T-cell (primary cell): Measurements from ENCODE around the gene ADD3. TPM values are rescaled to one million over a fixed set of nuclear protein-coding genes. Genes with fewer than 3 reads are reported as not detected.
A peak's percentile ranks its signal among the peaks of the same experiment; 100 is the strongest.

Experiments
- ATAC-seq, 4 experiments: fragments of 200-7000 bp in 3 of 4; fragments of 150-1000 bp in 1 of 4; cut with Tn5 transposase; replicated peaks in 1 of 4; 1 replicate in 3 of 4; 2 replicates in 1 of 4; pipeline ENCODE4 v1.10.0; 2021; ENCODE audit warnings: moderate library complexity in 3 of 4, mild to moderate bottlenecking in 2 of 4, moderate number of reproducible peaks in 1 of 4
- CTCF ChIA-PET, 2 donors: fragments of 300-600 bp; sonication (Branson Sonifier 250); formaldehyde crosslinking; loops; one replicate each; lab custom pipeline; 2022; ENCODE audit warnings: antibody characterized with exemption in 2 of 2; lab: Charles Lee
- POLR2A ChIA-PET, 2 donors: fragments of 300-600 bp; sonication (Branson Sonifier 250); formaldehyde crosslinking; loops; one replicate each; lab custom pipeline; 2022; ENCODE audit warnings: antibody characterized with exemption in 2 of 2; lab: Charles Lee
- DNase-seq, 35 experiments: peaks; one replicate each; pipeline versions ENCODE4 v3.0.0 to v3.0.0-alpha.2; 2013 to 2023
- H3K27ac ChIP-seq: one replicate; pipeline ENCODE4 v1.5.1; 2013; ENCODE audit warnings: low read length
- H3K27me3 ChIP-seq, 2 experiments: replicated peaks in 1 of 2; 1 replicate in 1 of 2; 2 replicates in 1 of 2; pipeline versions ENCODE4 v1.6.1 to v1.7.0; 2013; ENCODE audit warnings: low read length in 1 of 2, mixed read lengths in 1 of 2; ENCODE audit not compliant: control insufficient read depth in 2 of 2, insufficient read depth in 2 of 2; ENCODE audit errors: extremely low read depth in 1 of 2
- H3K36me3 ChIP-seq, 2 donors: 1 replicate in 1 of 2; 2 replicates in 1 of 2; pipeline versions ENCODE4 v1.6.1 to v1.7.0; 2013; ENCODE audit warnings: low read length in 1 of 2; ENCODE audit not compliant: control insufficient read depth in 2 of 2, insufficient read depth in 1 of 2; ENCODE audit errors: extremely low read depth in 1 of 2
- H3K4me1 ChIP-seq, 2 experiments: 1 replicate in 1 of 2; 2 replicates in 1 of 2; pipeline versions ENCODE4 v1.6.1 to v1.7.0; 2013; ENCODE audit warnings: low read length in 2 of 2, mixed read lengths in 1 of 2; ENCODE audit not compliant: insufficient read depth in 2 of 2, control insufficient read depth in 1 of 2; ENCODE audit errors: extremely low read depth in 1 of 2
- H3K4me3 ChIP-seq, 2 donors: 1 replicate in 1 of 2; 2 replicates in 1 of 2; pipeline versions ENCODE4 v1.5.1 to v1.7.0; 2013; ENCODE audit warnings: mild to moderate bottlenecking in 2 of 2, low read length in 1 of 2, moderate library complexity in 1 of 2; ENCODE audit not compliant: control insufficient read depth in 1 of 2; ENCODE audit errors: extremely low read depth in 1 of 2
- H3K9me3 ChIP-seq: 2 replicates; pipeline ENCODE4 v1.7.0; 2013
- H3K27ac Mint-ChIP-seq, 2 donors: one replicate each; pipeline ENCODE4 v1.8.0; 2020 to 2021; ENCODE audit warnings: mild to moderate bottlenecking in 2 of 2, mixed read lengths in 2 of 2
- H3K27me3 Mint-ChIP-seq, 2 donors: one replicate each; pipeline ENCODE4 v1.8.0; 2021 to 2022; ENCODE audit warnings: mixed read lengths in 2 of 2
- H3K36me3 Mint-ChIP-seq: one replicate; pipeline ENCODE4 v1.8.0; 2021; ENCODE audit warnings: mixed read lengths
- H3K4me1 Mint-ChIP-seq, 3 donors: one replicate each; pipeline ENCODE4 v1.8.0; 2020 to 2022; ENCODE audit warnings: mixed read lengths in 3 of 3, mild to moderate bottlenecking in 1 of 3
- H3K4me3 Mint-ChIP-seq, 3 donors: one replicate each; pipeline ENCODE4 v1.8.0; 2020 to 2022; ENCODE audit warnings: mild to moderate bottlenecking in 3 of 3, mixed read lengths in 3 of 3, moderate library complexity in 3 of 3
- H3K9me3 Mint-ChIP-seq, 3 donors: one replicate each; pipeline ENCODE4 v1.8.0; 2020 to 2022; ENCODE audit warnings: mixed read lengths in 3 of 3
- WGBS: methylation state at CpG from one replicate; pipeline ENCODE4 v1.1.5; 2013; ENCODE audit warnings: missing lambda C conversion rate; ENCODE audit not compliant: insufficient coverage; 5-methylcytosine and 5-hydroxymethylcytosine counted together
- total RNA-seq, 35 experiments: library from RNA in 6 of 35; stranded (reverse) in 6 of 35; fragments of 120-200 nt in 1 of 35; gene quantifications; one replicate each; pipeline versions ENCODE4 v1.2.1 to v1.2.4 and lab custom pipeline; 2013 to 2026

Gene ADD3
- total RNA-seq, 5 donors from 2014 or later (not counting 1 experiment from before 2014, with no cell fraction given) = 296 to 481 (median 303) TPM

GRCh38 chr10:109996766-109997171, 11.0 kb upstream of the ADD3 start:
- Histone ChIP-seq H3K9me3 (no peaks in the 10 kb centered on the region), H3K4me3 (no peak overlapping the region), H3K36me3 (no peaks in the 10 kb centered on the region), H3K4me1 (peaks cover 0 to 2% of the 10 kb centered on the region in 2 experiments), H3K27me3 (no peaks in the 10 kb centered on the region), H3K27ac (no peak overlapping the region)
- H3K4me1 Mint-ChIP-seq = peaks cover 5 to 26% (median 14%) of the 10 kb centered on the region in 3 donors
- no peak overlapping the region for H3K27ac Mint-ChIP-seq
- H3K4me3 Mint-ChIP-seq = no peak overlapping the region
- CTCF ChIA-PET = interaction anchor here (0.6 kb wide), 2 partner anchors 150 to 692 kb away, joined by 3 read pairs; no protein-coding TSS in a partner anchor
- POLR2A ChIA-PET = no interaction called here
- DNase-seq (no peak), ATAC-seq (no peak)
- H3K36me3 Mint-ChIP-seq = no peaks in the 10 kb centered on the region
- no peaks in the 10 kb centered on the region for H3K9me3 Mint-ChIP-seq
- H3K27me3 Mint-ChIP-seq = no peaks in the 10 kb centered on the region
- no CpG with 5 or more reads among the region's 3 CpGs for WGBS

GRCh38 chr10:109997233-109997632, 10.6 kb upstream of the ADD3 start:
- Histone ChIP-seq H3K27me3 (no peaks in the 10 kb centered on the region), H3K36me3 (no peaks in the 10 kb centered on the region), H3K9me3 (no peaks in the 10 kb centered on the region), H3K27ac (no peak overlapping the region), H3K4me3 (no peak overlapping the region), H3K4me1 (peaks cover 0 to 2% of the 10 kb centered on the region in 2 experiments)
- POLR2A ChIA-PET = interaction anchor here in 1 of 2 donors (0.6 kb wide), 1 partner anchor 23 kb away, joined by 4 read pairs; no protein-coding TSS in a partner anchor
- WGBS = 90% methylated on average over 2 of the region's 2 CpGs
- H3K27me3 Mint-ChIP-seq = no peaks in the 10 kb centered on the region
- H3K27ac Mint-ChIP-seq = no peak overlapping the region
- ATAC-seq = no peak
- CTCF ChIA-PET = interaction anchor here in 1 of 2 donors (0.6 kb wide), 1 partner anchor 691 kb away, joined by 3 read pairs; no protein-coding TSS in a partner anchor
- no peak for DNase-seq
- H3K9me3 Mint-ChIP-seq = no peaks in the 10 kb centered on the region
- no peak overlapping the region for H3K4me3 Mint-ChIP-seq
- H3K36me3 Mint-ChIP-seq = no peaks in the 10 kb centered on the region
- H3K4me1 Mint-ChIP-seq = peaks cover 5 to 26% (median 14%) of the 10 kb centered on the region in 3 donors

- no peaks in the 10 kb centered on the region for H3K27me3 ChIP-seq
- Mint-ChIP-seq H3K36me3 (no peaks in the 10 kb centered on the region), H3K4me1 (peaks cover 7 to 31% (median 12%) of the 10 kb centered on the region in 3 donors), H3K9me3 (no peaks in the 10 kb centered on the region), H3K4me3 (no peak overlapping the region), H3K27ac (no peak overlapping the region), H3K27me3 (no peaks in the 10 kb centered on the region)
- H3K27ac ChIP-seq = no peak overlapping the region
- DNase-seq (no peak), ATAC-seq (no peak)
- no peaks in the 10 kb centered on the region for H3K36me3 ChIP-seq
- H3K4me1 ChIP-seq = peaks cover 0 to 4% of the 10 kb centered on the region in 2 experiments
- no peak overlapping the region for H3K4me3 ChIP-seq
- WGBS = 45% methylated on average over 1 of the region's 1 CpG
- POLR2A ChIA-PET = no interaction called here
- CTCF ChIA-PET = no interaction called here
- H3K9me3 ChIP-seq = no peaks in the 10 kb centered on the region
Observed at GRCh38 chr10:109998513-109998912, 9.3 kb upstream of the ADD3 start.

GRCh38 chr10:110002801-110003523, 4.8 kb upstream of the ADD3 start:
- DNase-seq (no peak), ATAC-seq (no peak)
- Mint-ChIP-seq H3K4me1 (peaks cover 8 to 24% (median 9%) of the 10 kb centered on the region in 3 donors), H3K4me3 (no peak overlapping the region), H3K27me3 (no peaks in the 10 kb centered on the region), H3K36me3 (no peaks in the 10 kb centered on the region), H3K9me3 (no peaks in the 10 kb centered on the region), H3K27ac (peak overlapping the region; percentile 8 to 68)
- peaks cover 12 to 13% of the 10 kb centered on the region in 2 experiments for H3K4me1 ChIP-seq
- CTCF ChIA-PET = interaction anchor here (0.6 to 0.7 kb wide), 5 partner anchors 30 to 267 kb away, joined by 3 to 4 read pairs (median 3); no protein-coding TSS in a partner anchor
- no peaks in the 10 kb centered on the region for H3K27me3 ChIP-seq
- H3K27ac ChIP-seq = no peak overlapping the region
- H3K9me3 ChIP-seq = no peaks in the 10 kb centered on the region
- H3K4me3 ChIP-seq = no peak overlapping the region
- POLR2A ChIA-PET = interaction anchor here (0.6 kb wide), 2 partner anchors 107 to 496 kb away, joined by 4 to 7 read pairs; no protein-coding TSS in a partner anchor
- WGBS = 100% methylated on average over 1 of the region's 2 CpGs
- no peaks in the 10 kb centered on the region for H3K36me3 ChIP-seq

GRCh38 chr10:110003524-110003885, 4.3 kb upstream of the ADD3 start:
- CTCF ChIA-PET = interaction anchor here in 1 of 2 donors (0.7 kb wide), 1 partner anchor 266 kb away, joined by 3 read pairs; no protein-coding TSS in a partner anchor
- Histone ChIP-seq H3K4me3 (no peak overlapping the region), H3K27ac (no peak overlapping the region), H3K36me3 (no peaks in the 10 kb centered on the region), H3K4me1 (peaks cover 11 to 12% of the 10 kb centered on the region in 2 experiments), H3K27me3 (no peaks in the 10 kb centered on the region), H3K9me3 (no peaks in the 10 kb centered on the region)
- Mint-ChIP-seq H3K4me3 (no peak overlapping the region), H3K36me3 (no peaks in the 10 kb centered on the region), H3K27me3 (no peaks in the 10 kb centered on the region), H3K27ac (peak overlapping the region; percentile 4 to 10), H3K4me1 (peaks cover 7 to 20% (median 8%) of the 10 kb centered on the region in 3 donors), H3K9me3 (no peaks in the 10 kb centered on the region)
- 60% methylated on average over 1 of the region's 4 CpGs for WGBS
- DNase-seq = no peak
- no peak for ATAC-seq
- POLR2A ChIA-PET = no interaction called here

- ChIA-PET CTCF (interaction anchor here (0.5 to 0.7 kb wide), 2 partner anchors 69 to 72 kb away, joined by 3 to 4 read pairs; no protein-coding TSS in a partner anchor), POLR2A (interaction anchor here (0.6 to 0.7 kb wide), 2 partner anchors 56 to 95 kb away, joined by 3 to 5 read pairs; no protein-coding TSS in a partner anchor)
- peak in 16 of 35 experiments; percentile 1 to 42 (median 13) for DNase-seq
Observed at GRCh38 chr10:110005719-110006118, 2.1 kb upstream of the ADD3 start.

More at GRCh38 chr10:110005719-110006118, 2.1 kb upstream of the ADD3 start:
- H3K27ac ChIP-seq = no peak overlapping the region
- Mint-ChIP-seq H3K27ac (no peak overlapping the region), H3K27me3 (no peaks in the 10 kb centered on the region), H3K36me3 (no peaks in the 10 kb centered on the region), H3K9me3 (no peaks in the 10 kb centered on the region), H3K4me3 (no peak overlapping the region), H3K4me1 (peaks cover 23 to 31% (median 28%) of the 10 kb centered on the region in 3 donors)
- WGBS = 65% methylated on average over 4 of the region's 8 CpGs
- no peaks in the 10 kb centered on the region for H3K9me3 ChIP-seq
- ATAC-seq = no peak
- H3K4me3 ChIP-seq = no peak overlapping the region
- no peaks in the 10 kb centered on the region for H3K27me3 ChIP-seq
- H3K36me3 ChIP-seq = no peaks in the 10 kb centered on the region
- peaks cover 15 to 23% of the 10 kb centered on the region in 2 experiments for H3K4me1 ChIP-seq
